GM23248 (cell line): ENCODE results near the gene EEF2. TPM values are rescaled to one million over a fixed set of nuclear protein-coding genes. Genes with fewer than 3 reads are reported as not detected.

Experiments used
- DNase-seq: peaks from one replicate; pipeline ENCODE4 v3.0.0-alpha.2; 2015
- H2AFZ ChIP-seq: fragments of 200-600 bp; sonication (generic); 2 replicates; pipeline ENCODE4 v1.6.1; 2016; ENCODE audit warnings: antibody characterized with exemption
- H3F3A ChIP-seq: fragments of 200-600 bp; sonication (generic); 2 replicates; pipeline ENCODE4 v1.6.1; 2016; ENCODE audit warnings: mild to moderate bottlenecking, antibody characterized with exemption, mixed run types; ENCODE audit not compliant: insufficient read depth
- H3K27ac ChIP-seq: fragments of 200-600 bp; sonication (generic); 2 replicates; pipeline ENCODE4 v1.5.1; 2016; ENCODE audit warnings: mild to moderate bottlenecking
- H3K27me3 ChIP-seq: fragments of 200-600 bp; sonication (generic); replicated peaks from 2 replicates; pipeline ENCODE4 v1.6.1; 2016; ENCODE audit warnings: mild to moderate bottlenecking; ENCODE audit not compliant: insufficient read depth
- H3K36me3 ChIP-seq: fragments of 200-600 bp; sonication (generic); 2 replicates; pipeline ENCODE4 v1.6.1; 2016; ENCODE audit warnings: low read depth, mild to moderate bottlenecking
- H3K4me1 ChIP-seq: fragments of 200-600 bp; sonication (generic); 2 replicates; pipeline ENCODE4 v1.6.1; 2016; ENCODE audit warnings: mild to moderate bottlenecking; ENCODE audit not compliant: insufficient read depth
- H3K4me2 ChIP-seq: fragments of 200-600 bp; sonication (generic); one replicate; pipeline ENCODE4 v1.6.1; 2016; ENCODE audit warnings: mild to moderate bottlenecking; ENCODE audit not compliant: unreplicated experiment
- H3K4me3 ChIP-seq: fragments of 200-600 bp; sonication (generic); 2 replicates; pipeline ENCODE4 v1.5.1; 2016; ENCODE audit warnings: mild to moderate bottlenecking
- H3K79me2 ChIP-seq: fragments of 200-600 bp; sonication (generic); 2 replicates; pipeline ENCODE4 v1.6.1; 2016; ENCODE audit warnings: mild to moderate bottlenecking; ENCODE audit not compliant: insufficient read depth
- H3K9ac ChIP-seq: fragments of 200-600 bp; sonication (generic); 2 replicates; pipeline ENCODE4 v1.6.1; 2016; ENCODE audit warnings: mild to moderate bottlenecking
- H3K9me2 ChIP-seq: fragments of 200-600 bp; sonication (generic); 2 replicates; pipeline ENCODE4 v1.6.1; 2016; ENCODE audit warnings: mixed run types, mild to moderate bottlenecking, moderate library complexity; ENCODE audit not compliant: insufficient read depth
- H3K9me3 ChIP-seq: fragments of 200-600 bp; sonication (generic); one replicate; pipeline ENCODE4 v1.6.1; 2017; ENCODE audit warnings: low read depth
- H4K20me1 ChIP-seq: fragments of 200-600 bp; sonication (generic); 2 replicates; pipeline ENCODE4 v1.6.0; 2016; ENCODE audit not compliant: insufficient read depth
- EZH2 ChIP-seq: fragments of 200-600 bp; sonication (generic); IDR thresholded peaks from 2 replicates; pipeline ENCODE4 v1.6.1; 2018; ENCODE audit warnings: antibody characterized with exemption, mild to moderate bottlenecking; ENCODE audit not compliant: insufficient read depth, poor library complexity, severe bottlenecking
- EZH2phosphoT487 ChIP-seq: fragments of 200-600 bp; sonication (generic); IDR thresholded peaks from 2 replicates; pipeline ENCODE4 v1.6.1; 2018; ENCODE audit warnings: antibody characterized with exemption, moderate library complexity, mild to moderate bottlenecking, low read depth; ENCODE audit not compliant: insufficient read depth
- WGBS, 2 experiments: methylation state at CpG; one replicate each; pipeline ENCODE4 v1.1.6; 2015 to 2017; ENCODE audit warnings: low lambda C conversion rate in 2 of 2, low coverage in 1 of 2; ENCODE audit errors: missing lambda C conversion rate in 2 of 2; 5-methylcytosine and 5-hydroxymethylcytosine counted together
- in situ Hi-C: fragments of 300-500 bp; cut with MboI; formaldehyde crosslinking; loops from 2 replicates; pipeline ENCODE4 v1.15.0; 2020
- polyA plus RNA-seq: library from polyadenylated mRNA; unstranded; fragments of >200 nt; fragmentation: Nextera tagmentation; extraction: Ambion mirVana; gene quantifications from 2 replicates; pipeline ENCODE4 v1.2.1, GENCODE V29; 2016
- total RNA-seq: library from RNA; depleted of rRNA; stranded (reverse); fragments of >200 nt; shearing (Covaris generic); gene quantifications from 2 replicates; pipeline ENCODE4 v1.2.3, GENCODE V29; 2014

The EEF2 gene
- total and polyA plus RNA-seq, 2 experiments from 2014 or later, result 326 to 2,755 TPM

DNA sequence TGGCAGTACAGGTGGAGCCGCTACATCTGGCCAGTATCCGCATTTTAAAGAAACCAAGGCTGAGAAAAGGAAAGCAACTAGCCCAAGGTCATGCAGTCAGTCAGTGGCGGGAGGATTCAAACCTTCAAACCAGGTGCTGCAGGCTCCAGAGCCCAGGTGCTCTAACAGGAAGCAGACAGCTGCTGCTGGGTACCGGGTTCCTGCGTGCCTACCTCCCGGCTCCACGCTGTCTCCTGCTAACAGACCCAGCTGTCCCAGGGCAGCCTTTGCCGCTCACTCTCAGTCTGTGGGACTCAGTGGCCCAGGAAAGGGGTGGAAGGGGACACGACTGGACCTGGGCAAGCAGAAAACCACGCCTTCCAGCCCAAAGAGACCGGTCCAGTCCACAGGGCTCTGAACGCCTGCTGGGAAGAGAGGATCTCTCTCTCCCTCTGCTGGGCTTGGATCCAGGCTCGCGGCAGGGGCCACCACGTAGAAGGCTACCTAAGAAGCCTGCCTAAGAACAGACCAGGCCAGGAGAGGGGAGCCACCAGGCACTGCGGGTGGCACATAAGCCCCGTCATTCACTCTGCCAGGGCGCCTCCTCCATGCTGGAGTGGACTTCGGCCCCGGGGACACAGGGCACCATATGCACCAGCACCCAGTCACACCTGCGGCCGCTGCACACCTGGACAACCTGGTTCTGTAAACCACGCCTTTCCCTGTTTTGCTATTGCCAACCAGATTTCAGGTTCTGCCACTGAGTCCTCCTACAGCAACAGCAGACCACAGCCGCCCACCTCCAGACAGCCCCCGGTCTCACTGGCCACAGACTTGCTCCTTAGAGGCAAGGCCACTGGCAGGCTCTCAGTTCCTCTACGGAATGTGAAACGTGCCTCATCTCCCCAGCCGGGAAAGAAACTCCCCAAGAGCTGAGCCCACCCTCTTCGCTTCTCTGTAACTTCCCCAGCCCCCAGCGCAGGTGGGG, 18.9 kb downstream of the EEF2 start:
- no peak overlapping the region for H3K4me3 ChIP-seq
- H3K27ac ChIP-seq, result peak overlapping the region; percentile 95; the same call in 1 of the 2 replicates
- peaks cover 28% of the 10 kb centered on the region; the same call in 1 of the 2 replicates for H3K36me3 ChIP-seq
- TF ChIP-seq EZH2phosphoT487, result no peak
- TF ChIP-seq EZH2, result no peak
- H3K79me2 ChIP-seq, result peaks cover 83% of the 10 kb centered on the region
- no peak overlapping the region for H2AFZ ChIP-seq
- no peaks in the 10 kb centered on the region for H3K9me3 ChIP-seq
- no peaks in the 10 kb centered on the region for H3K9me2 ChIP-seq
- H3K4me1 ChIP-seq, result peaks cover 23% of the 10 kb centered on the region
- no peaks in the 10 kb centered on the region; the same call in 1 of the 2 replicates for H4K20me1 ChIP-seq
- H3K27me3 ChIP-seq, result no peaks in the 10 kb centered on the region
- in situ Hi-C loops, result no loop called here
- 86 to 88% methylated on average over 30 of the region's 30 CpGs for WGBS, 2 experiments
- H3F3A ChIP-seq, result peaks cover 29% of the 10 kb centered on the region
- DNase-seq, result no peak
- H3K4me2 ChIP-seq, result no peak overlapping the region
- no peak overlapping the region for H3K9ac ChIP-seq

DNA sequence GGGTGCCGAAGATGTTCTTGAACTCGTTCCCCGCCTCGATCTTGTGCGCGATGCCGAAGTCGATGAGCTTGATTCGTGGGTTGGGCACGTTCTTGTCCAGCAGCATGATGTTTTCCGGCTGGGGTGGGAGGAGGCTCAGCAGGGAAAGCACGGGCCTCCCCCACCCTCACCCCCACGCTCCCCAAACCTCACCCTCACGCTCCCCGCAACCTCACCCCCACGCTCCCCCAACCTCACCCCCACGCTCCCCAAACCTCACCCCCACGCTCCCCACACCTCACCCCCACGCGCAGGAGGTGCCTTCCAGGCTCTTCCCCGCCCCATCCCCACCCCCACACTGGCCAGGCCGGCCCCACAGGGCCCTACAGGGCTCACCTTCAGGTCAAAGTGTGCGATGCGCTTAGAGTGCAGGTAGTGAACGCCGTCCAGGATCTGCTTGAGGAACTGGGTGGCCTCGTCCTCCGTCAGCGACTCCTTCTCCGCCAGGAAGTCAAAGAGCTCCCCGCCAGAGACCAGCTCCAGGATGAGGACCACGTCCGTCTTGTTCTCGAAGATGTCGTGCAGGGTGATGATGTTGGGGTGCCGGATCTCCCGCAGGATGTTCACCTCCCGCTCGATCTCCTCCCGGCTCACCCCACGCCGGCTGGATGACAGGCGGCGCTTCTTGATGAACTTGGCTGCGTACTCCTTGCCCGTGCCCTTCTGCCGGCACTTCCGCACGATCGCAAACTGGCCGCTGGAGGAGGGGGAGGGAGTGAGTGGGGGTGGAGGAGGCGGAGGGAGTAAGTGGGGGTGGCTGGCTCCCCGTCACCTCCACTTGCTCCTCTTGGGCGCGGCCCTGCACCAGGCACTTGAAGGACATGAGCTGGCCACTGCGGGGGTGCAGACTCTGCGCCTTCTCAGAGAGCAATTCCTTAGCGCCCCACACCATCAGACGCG, 20.7 kb downstream of the EEF2 start:
- Histone ChIP-seq H3K27ac (no peak overlapping the region), H3K9me2 (no peaks in the 10 kb centered on the region), H3F3A (peaks cover 21% of the 10 kb centered on the region), H3K27me3 (no peaks in the 10 kb centered on the region), H3K9me3 (no peaks in the 10 kb centered on the region), H3K9ac (no peak overlapping the region), H3K36me3 (peaks cover 35% of the 10 kb centered on the region; the same call in 1 of the 2 replicates), H2AFZ (no peak overlapping the region), H3K79me2 (peaks cover 86% of the 10 kb centered on the region), H3K4me2 (no peak overlapping the region), H3K4me3 (no peak overlapping the region), H3K4me1 (peaks cover 23% of the 10 kb centered on the region), H4K20me1 (no peaks in the 10 kb centered on the region; the same call in 1 of the 2 replicates)
- TF ChIP-seq EZH2 (no peak), EZH2phosphoT487 (no peak)
- WGBS, 2 experiments, result 88 to 94% methylated on average over 34 to 60 of the region's 60 CpGs
- in situ Hi-C loops, result no loop called here
- DNase-seq, result no peak

DNA sequence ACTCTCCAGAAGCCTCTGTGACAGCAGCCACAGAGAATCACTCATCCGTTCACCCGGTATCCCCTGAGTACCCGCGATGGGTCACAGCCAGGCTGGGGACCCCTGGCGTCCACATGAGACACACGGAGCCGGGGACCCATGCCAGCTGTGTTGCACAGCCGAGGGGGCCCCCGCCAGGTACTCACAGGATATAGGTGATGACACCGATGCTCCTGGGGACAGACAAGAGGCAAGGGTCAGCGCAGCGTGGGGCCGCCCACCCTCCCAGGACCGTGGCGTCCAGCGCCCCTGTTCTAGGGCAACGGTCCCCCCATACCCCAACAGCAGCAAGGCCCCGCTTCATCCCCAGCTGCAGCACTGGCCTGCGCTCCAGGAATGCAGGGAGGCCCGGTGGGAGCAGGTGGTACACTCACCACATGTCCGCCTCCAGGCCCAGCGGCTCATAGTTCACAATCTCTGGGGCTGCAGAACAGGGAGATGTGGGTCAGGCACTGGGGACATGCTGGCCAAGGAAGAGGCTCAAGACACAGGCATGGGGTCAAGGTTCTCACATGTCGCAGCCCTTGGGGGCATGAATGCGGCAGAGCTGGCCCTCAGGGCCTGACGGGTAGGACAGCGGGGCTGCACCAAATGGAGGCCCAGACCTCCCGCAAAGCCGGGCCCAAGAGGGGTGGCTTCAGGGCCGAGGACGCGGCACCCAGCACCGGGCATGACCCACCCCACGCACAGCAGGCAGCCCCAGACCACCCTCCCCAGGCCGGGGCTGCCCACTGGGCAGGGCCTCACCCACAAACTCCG, 21.6 kb downstream of the EEF2 start:
- H3K4me1 ChIP-seq, result peaks cover 17% of the 10 kb centered on the region
- no peaks in the 10 kb centered on the region for H3K9me2 ChIP-seq
- peaks cover 89% of the 10 kb centered on the region for H3K79me2 ChIP-seq
- no peak for TF ChIP-seq EZH2
- no peak overlapping the region for H3K9ac ChIP-seq
- H3F3A ChIP-seq, result peaks cover 13% of the 10 kb centered on the region
- no peaks in the 10 kb centered on the region; the same call in 1 of the 2 replicates for H4K20me1 ChIP-seq
- no peak overlapping the region for H3K27ac ChIP-seq
- DNase-seq, result no peak
- no peak overlapping the region for H3K4me2 ChIP-seq
- H2AFZ ChIP-seq, result no peak overlapping the region
- H3K9me3 ChIP-seq, result no peaks in the 10 kb centered on the region
- in situ Hi-C loops, result no loop called here
- H3K4me3 ChIP-seq, result no peak overlapping the region
- H3K36me3 ChIP-seq, result peaks cover 35% of the 10 kb centered on the region; the same call in 1 of the 2 replicates
- no peaks in the 10 kb centered on the region for H3K27me3 ChIP-seq
- 92% methylated on average over 24 to 25 of the region's 35 CpGs for WGBS, 2 experiments

DNA sequence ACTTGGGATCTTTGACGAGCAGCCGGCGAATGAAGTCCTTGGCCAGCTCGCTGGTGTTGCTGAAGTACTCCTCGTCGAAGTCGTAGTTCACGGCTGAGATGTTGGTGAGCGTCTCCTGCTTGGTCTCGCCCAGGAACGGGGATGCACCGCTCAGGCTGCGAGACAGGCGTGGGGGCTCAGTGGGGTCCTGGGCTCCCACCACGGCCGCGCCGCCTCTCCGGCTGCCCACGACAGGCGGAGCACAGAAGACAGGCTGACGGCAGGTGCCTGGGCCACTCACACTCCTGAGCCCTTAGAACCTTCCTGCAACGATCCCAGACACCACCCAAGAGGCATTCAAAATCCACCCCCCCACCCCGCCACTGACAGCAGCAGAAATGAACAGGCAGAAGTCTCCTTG, 24.3 kb downstream of the EEF2 start:
- in situ Hi-C loops, result no loop called here
- no peaks in the 10 kb centered on the region for H3F3A ChIP-seq
- peaks cover 93% of the 10 kb centered on the region for H3K79me2 ChIP-seq
- WGBS, 2 experiments, result 95 to 96% methylated on average over 24 of the region's 24 CpGs
- H3K9me2 ChIP-seq, result no peaks in the 10 kb centered on the region
- no peak overlapping the region for H3K4me3 ChIP-seq
- no peaks in the 10 kb centered on the region for H3K27me3 ChIP-seq
- H3K4me1 ChIP-seq, result peaks cover 8% of the 10 kb centered on the region
- H3K4me2 ChIP-seq, result no peak overlapping the region
- H2AFZ ChIP-seq, result no peak overlapping the region
- H3K9me3 ChIP-seq, result no peaks in the 10 kb centered on the region
- DNase-seq, result no peak
- peaks cover 3% of the 10 kb centered on the region; the same call in 1 of the 2 replicates for H4K20me1 ChIP-seq
- no peak overlapping the region for H3K9ac ChIP-seq
- peaks cover 33% of the 10 kb centered on the region; the same call in 1 of the 2 replicates for H3K36me3 ChIP-seq
- no peak overlapping the region for H3K27ac ChIP-seq
- TF ChIP-seq EZH2phosphoT487 (no peak), EZH2 (no peak)
